Mammary epithelial cell (primary cell): ENCODE data around the gene C1QL2.

ENCODE experiments used
- EZH2 ChIP-seq: IDR thresholded peaks from 2 replicates; pipeline ENCODE4 v1.6.1; 2012; ENCODE audit warnings: low read length, inconsistent platforms, borderline replicate concordance
- TF ChIP-seq, protein P1 (sequence below), 2 donors: IDR thresholded peaks in 1 of 2; conservative IDR thresholded peaks in 1 of 2; 2 replicates each; pipeline ENCODE4 v1.5.1; 2011 to 2012; ENCODE audit warnings: inconsistent platforms in 2 of 2, low read length in 2 of 2, mild to moderate bottlenecking in 2 of 2, control low read depth in 1 of 2, low read depth in 1 of 2; ENCODE audit not compliant: insufficient read depth in 1 of 2; ENCODE audit errors: extremely low read depth in 1 of 2

DNA sequence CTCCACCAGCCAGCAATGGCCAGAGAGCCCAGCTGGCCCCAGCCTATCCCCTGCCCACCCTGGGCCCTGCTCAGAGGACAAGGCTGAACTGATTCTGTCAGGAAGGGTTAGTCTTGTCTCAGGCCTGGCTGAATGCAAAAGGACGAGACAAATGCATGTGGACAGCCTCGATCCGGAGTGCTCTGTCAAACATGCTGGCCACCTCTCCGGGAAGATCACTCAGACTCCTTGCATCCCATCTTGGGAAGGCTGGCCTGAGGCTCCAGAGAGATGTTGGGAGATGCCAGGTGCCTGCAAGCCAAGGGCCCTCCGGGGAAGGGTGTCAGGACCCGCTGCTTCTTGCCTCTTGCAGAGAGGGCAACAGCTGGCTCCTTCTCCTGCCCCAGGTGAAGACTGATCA lies 20.2 kb upstream of the C1QL2 start:
- TF ChIP-seq, protein P1, sequence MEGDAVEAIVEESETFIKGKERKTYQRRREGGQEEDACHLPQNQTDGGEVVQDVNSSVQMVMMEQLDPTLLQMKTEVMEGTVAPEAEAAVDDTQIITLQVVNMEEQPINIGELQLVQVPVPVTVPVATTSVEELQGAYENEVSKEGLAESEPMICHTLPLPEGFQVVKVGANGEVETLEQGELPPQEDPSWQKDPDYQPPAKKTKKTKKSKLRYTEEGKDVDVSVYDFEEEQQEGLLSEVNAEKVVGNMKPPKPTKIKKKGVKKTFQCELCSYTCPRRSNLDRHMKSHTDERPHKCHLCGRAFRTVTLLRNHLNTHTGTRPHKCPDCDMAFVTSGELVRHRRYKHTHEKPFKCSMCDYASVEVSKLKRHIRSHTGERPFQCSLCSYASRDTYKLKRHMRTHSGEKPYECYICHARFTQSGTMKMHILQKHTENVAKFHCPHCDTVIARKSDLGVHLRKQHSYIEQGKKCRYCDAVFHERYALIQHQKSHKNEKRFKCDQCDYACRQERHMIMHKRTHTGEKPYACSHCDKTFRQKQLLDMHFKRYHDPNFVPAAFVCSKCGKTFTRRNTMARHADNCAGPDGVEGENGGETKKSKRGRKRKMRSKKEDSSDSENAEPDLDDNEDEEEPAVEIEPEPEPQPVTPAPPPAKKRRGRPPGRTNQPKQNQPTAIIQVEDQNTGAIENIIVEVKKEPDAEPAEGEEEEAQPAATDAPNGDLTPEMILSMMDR (conservative IDR thresholded peaks at IDR 0.05 in 1 of 2, IDR thresholded peaks at IDR 0.05 in 1 of 2; ENCODE audit: extremely low read depth in 1 of 2, insufficient read depth in 1 of 2, low read depth in 1 of 2, low read length in 2 of 2): no peak
- no peak for TF ChIP-seq EZH2
